ENCODE measurements around the gene ANKRD13B.
A peak's percentile ranks its signal among the peaks of the same experiment; 100 is the strongest.

The ANKRD13B gene

GRCh38 chr17:29578626-29579485 lies 14.1 kb upstream of the ANKRD13B start:
- H3K4me3 ChIP-seq (ENCODE audit: low read depth, low read length), result no peak overlapping the region
- peaks cover 83% of the 10 kb centered on the region for H3K36me3 ChIP-seq
- H3K9me3 ChIP-seq (ENCODE audit: severe bottlenecking), result no peaks in the 10 kb centered on the region
- H3K27ac ChIP-seq, result no peak overlapping the region
- DNase-seq, result no peak
- no peaks in the 10 kb centered on the region for H3K27me3 ChIP-seq (ENCODE audit: insufficient read depth, low read depth, severe bottlenecking)
- no peak for TF ChIP-seq CTCF (IDR thresholded peaks at IDR 0.05; ENCODE audit: low read depth, low read length)

- H3K36me3 ChIP-seq, result peaks cover 72% of the 10 kb centered on the region
- H3K4me3 ChIP-seq (ENCODE audit: low read depth, low read length), result no peak overlapping the region
- no peaks in the 10 kb centered on the region for H3K27me3 ChIP-seq (ENCODE audit: insufficient read depth, low read depth, severe bottlenecking)
- H3K9me3 ChIP-seq (ENCODE audit: severe bottlenecking), result no peaks in the 10 kb centered on the region
- no peak overlapping the region for H3K27ac ChIP-seq
- peak; percentile 96 for TF ChIP-seq CTCF (IDR thresholded peaks at IDR 0.05; ENCODE audit: low read depth, low read length)
- DNase-seq, result peak; percentile 83
Measured at GRCh38 chr17:29579866-29580771, 12.8 kb upstream of the ANKRD13B start.

- DNase-seq, result no peak
- Histone ChIP-seq H3K36me3 (peaks cover 57% of the 10 kb centered on the region), H3K27me3 (ENCODE audit: insufficient read depth, low read depth, severe bottlenecking) (no peaks in the 10 kb centered on the region), H3K4me3 (ENCODE audit: low read depth, low read length) (no peak overlapping the region), H3K27ac (no peak overlapping the region), H3K9me3 (ENCODE audit: severe bottlenecking) (no peaks in the 10 kb centered on the region)
- no peak for TF ChIP-seq CTCF (IDR thresholded peaks at IDR 0.05; ENCODE audit: low read depth, low read length)
Measured at GRCh38 chr17:29581583-29582253, 11.2 kb upstream of the ANKRD13B start.

GRCh38 chr17:29582254-29582765 lies 10.6 kb upstream of the ANKRD13B start:
- no peak overlapping the region for H3K27ac ChIP-seq
- no peaks in the 10 kb centered on the region for H3K9me3 ChIP-seq (ENCODE audit: severe bottlenecking)
- no peak overlapping the region for H3K4me3 ChIP-seq (ENCODE audit: low read depth, low read length)
- peaks cover 53% of the 10 kb centered on the region for H3K36me3 ChIP-seq
- no peak for TF ChIP-seq CTCF (IDR thresholded peaks at IDR 0.05; ENCODE audit: low read depth, low read length)
- no peaks in the 10 kb centered on the region for H3K27me3 ChIP-seq (ENCODE audit: insufficient read depth, low read depth, severe bottlenecking)
- DNase-seq, result no peak

GRCh38 chr17:29582772-29583171 lies 10.2 kb upstream of the ANKRD13B start:
- H3K27ac ChIP-seq, result no peak overlapping the region
- H3K4me3 ChIP-seq (ENCODE audit: low read depth, low read length), result no peak overlapping the region
- no peak for TF ChIP-seq CTCF (IDR thresholded peaks at IDR 0.05; ENCODE audit: low read depth, low read length)
- no peak for DNase-seq
- H3K9me3 ChIP-seq (ENCODE audit: severe bottlenecking), result no peaks in the 10 kb centered on the region
- H3K36me3 ChIP-seq, result peaks cover 49% of the 10 kb centered on the region
- H3K27me3 ChIP-seq (ENCODE audit: insufficient read depth, low read depth, severe bottlenecking), result no peaks in the 10 kb centered on the region
